ENCODE results near the gene C16orf89. TPM values are rescaled to one million over a fixed set of nuclear protein-coding genes. Genes with fewer than 3 reads are reported as not detected.
A peak's percentile ranks its signal among the peaks of the same experiment; 100 is the strongest.

The C16orf89 gene
- total RNA-seq, 4 donors from 2014 or later, result not detected

GRCh38 chr16:5072334-5073278 lies 6.8 kb upstream of the C16orf89 start:
- Histone ChIP-seq H3K4me1 (peaks cover 8 to 13% of the 10 kb centered on the region in 2 donors), H3K36me3 (peaks cover 0 to 25% of the 10 kb centered on the region in 2 donors), H3K27ac (peak overlapping the region; percentile 72 to 88 (median 82)), H3K27me3 (no peaks in the 10 kb centered on the region), H3K4me3 (peak overlapping the region; percentile 76 to 98 (median 91)), H3K9me3 (no peaks in the 10 kb centered on the region)
- TF ChIP-seq CTCF (IDR thresholded peaks at IDR 0.05 in 4 of 5, conservative IDR thresholded peaks at IDR 0.05 in 1 of 5), result no peak
- TF ChIP-seq POLR2A (IDR thresholded peaks at IDR 0.05), result no peak
- intact Hi-C loops (cut with DNase I; ENCODE audit: low total_unique reads), result loop anchor here (10.0 kb wide), 1 partner anchor 458 kb away; the partner anchor contains the start of gene UBALD1
- ATAC-seq (no peak), DNase-seq (no peak)
- in situ Hi-C loops (cut with MboI; ENCODE audit: low sequenced_read_pairs in 4 of 4), result no loop called here

DNA sequence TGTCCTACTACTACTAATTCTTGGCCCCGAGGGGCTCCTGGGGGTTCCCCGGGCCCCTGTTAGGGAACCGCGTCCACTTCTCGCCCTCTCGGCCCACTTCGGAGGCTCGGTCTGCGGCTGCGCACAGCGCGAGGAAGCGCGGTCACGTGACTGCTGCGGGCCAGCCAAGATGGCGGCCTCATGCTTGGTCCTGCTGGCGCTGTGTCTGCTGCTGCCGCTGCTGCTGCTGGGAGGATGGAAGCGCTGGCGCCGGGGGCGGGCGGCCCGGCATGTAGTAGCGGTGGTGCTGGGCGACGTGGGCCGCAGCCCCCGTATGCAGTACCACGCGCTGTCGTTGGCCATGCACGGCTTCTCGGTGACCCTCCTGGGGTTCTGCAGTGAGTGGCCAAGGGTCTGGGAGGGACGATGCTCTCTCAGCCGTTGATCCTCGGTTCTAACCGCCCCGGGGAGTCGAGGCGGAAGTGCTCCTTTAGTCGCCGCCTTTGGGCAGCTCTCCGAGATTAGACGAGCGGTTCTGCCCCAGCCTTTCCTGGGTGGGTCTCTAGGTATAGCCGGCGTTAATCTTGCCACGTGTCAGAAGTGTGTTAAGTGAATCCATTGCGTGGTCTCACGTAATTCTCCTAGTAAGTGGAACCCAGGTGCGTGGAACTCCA lies 6.1 kb upstream of the C16orf89 start, which contains the start of gene ALG1:
ALG1 (plus strand) TSS at position 163 of the 653 bp plus-strand sequence; CDS start at position 170, 7 bp downstream.
- no peaks in the 10 kb centered on the region for H3K9me3 ChIP-seq
- peak within 1 kb of the TSS; percentile 76 to 98 (median 91) for H3K4me3 ChIP-seq
- DNase-seq (peak; percentile 72 to 84), ATAC-seq (peak; percentile 95 to 97)
- TF ChIP-seq CTCF (IDR thresholded peaks at IDR 0.05 in 4 of 5, conservative IDR thresholded peaks at IDR 0.05 in 1 of 5) (peak in 1 of 5 experiments; percentile 29), POLR2A (IDR thresholded peaks at IDR 0.05) (peak; percentile 41 to 52)
- H3K36me3 ChIP-seq, result peaks cover 0 to 25% of the 10 kb centered on the region in 2 donors
- peak within 1 kb of the TSS; percentile 72 to 88 (median 82) for H3K27ac ChIP-seq
- no peaks in the 10 kb centered on the region for H3K27me3 ChIP-seq
- in situ Hi-C loops (cut with MboI; ENCODE audit: low sequenced_read_pairs in 4 of 4) (no loop called here), intact Hi-C loops (cut with DNase I; ENCODE audit: low total_unique reads) (loop anchor here (1.0 to 10.0 kb wide), 2 partner anchors 39 to 457 kb away; partner anchors contain the start of genes NAGPA and UBALD1)
- H3K4me1 ChIP-seq, result peaks cover 8 to 13% of the 10 kb centered on the region in 2 donors

DNA sequence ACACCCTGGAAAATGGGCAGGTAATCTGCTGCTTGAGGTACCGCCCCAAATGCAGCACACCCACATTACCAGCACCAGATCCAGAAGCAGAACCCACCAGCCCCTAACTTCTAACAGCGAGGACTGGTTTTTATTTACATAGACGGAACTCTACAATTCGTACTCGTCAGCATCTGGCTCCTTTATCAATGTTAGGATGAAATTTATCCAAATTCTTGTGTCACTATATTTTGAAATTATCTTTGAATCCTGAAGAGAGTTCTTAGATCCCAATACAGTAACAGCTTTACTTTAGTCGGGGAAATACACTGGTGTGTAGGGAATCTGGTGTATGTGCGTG lies 5.6 kb upstream of the C16orf89 start:
- peak overlapping the region; percentile 72 to 88 (median 82) for H3K27ac ChIP-seq
- intact Hi-C loops (cut with DNase I; ENCODE audit: low total_unique reads) (loop anchor here (1.0 to 10.0 kb wide), 2 partner anchors 38 to 457 kb away; partner anchors contain the start of genes NAGPA and UBALD1), in situ Hi-C loops (cut with MboI; ENCODE audit: low sequenced_read_pairs in 4 of 4) (no loop called here)
- no peak for DNase-seq
- H3K4me1 ChIP-seq, result peaks cover 8 to 13% of the 10 kb centered on the region in 2 donors
- H3K27me3 ChIP-seq, result no peaks in the 10 kb centered on the region
- H3K4me3 ChIP-seq, result peak overlapping the region; percentile 76 to 98 (median 91)
- no peak for ATAC-seq
- H3K9me3 ChIP-seq, result no peaks in the 10 kb centered on the region
- no peak for TF ChIP-seq POLR2A (IDR thresholded peaks at IDR 0.05)
- no peak for TF ChIP-seq CTCF (IDR thresholded peaks at IDR 0.05 in 4 of 5, conservative IDR thresholded peaks at IDR 0.05 in 1 of 5)
- peaks cover 0 to 22% of the 10 kb centered on the region in 2 donors for H3K36me3 ChIP-seq

- H3K4me3 ChIP-seq, result no peak overlapping the region
- DNase-seq, result no peak
- H3K9me3 ChIP-seq, result no peaks in the 10 kb centered on the region
- ATAC-seq, result no peak
- in situ Hi-C loops (cut with MboI; ENCODE audit: low sequenced_read_pairs in 4 of 4), result no loop called here
- no peaks in the 10 kb centered on the region for H3K27me3 ChIP-seq
- peaks cover 0 to 15% of the 10 kb centered on the region in 2 donors for H3K36me3 ChIP-seq
- intact Hi-C loops (cut with DNase I; ENCODE audit: low total_unique reads), result loop anchor here (1.0 to 10.0 kb wide), 2 partner anchors 37 to 456 kb away; partner anchors contain the start of genes NAGPA and UBALD1
- peak overlapping the region; percentile 72 to 88 (median 82) for H3K27ac ChIP-seq
- TF ChIP-seq CTCF (IDR thresholded peaks at IDR 0.05 in 4 of 5, conservative IDR thresholded peaks at IDR 0.05 in 1 of 5) (no peak), POLR2A (IDR thresholded peaks at IDR 0.05) (no peak)
- H3K4me1 ChIP-seq, result peaks cover 8 to 13% of the 10 kb centered on the region in 2 donors
These were observed 4.9 kb upstream of the C16orf89 start for GRCh38 chr16:5070431-5071186.

All from gastrocnemius medialis (tissue), 4 donors.